ENCODE data around the gene GLDC.

The GLDC gene

GRCh38 chr9:6592791-6593190 is 52.7 kb downstream of the GLDC start:
- Histone ChIP-seq H3K36me3 (ENCODE audit: control insufficient read depth in 2 of 2, insufficient read depth in 2 of 2, low read length in 2 of 2) (no peaks in the 10 kb centered on the region), H3K9me3 (ENCODE audit: control insufficient read depth in 2 of 2, low read length in 2 of 2) (no peaks in the 10 kb centered on the region), H3K27me3 (ENCODE audit: control insufficient read depth in 1 of 2, insufficient read depth in 2 of 2, low read length in 2 of 2) (no peaks in the 10 kb centered on the region), H3K9ac (ENCODE audit: low read length in 2 of 2) (no peak overlapping the region), H3K4me1 (ENCODE audit: control insufficient read depth, insufficient read depth, low read length) (no peaks in the 10 kb centered on the region), H3K4me3 (ENCODE audit: low read length in 2 of 2) (no peak overlapping the region), H3K27ac (ENCODE audit: low read length) (no peak overlapping the region)

DNA sequence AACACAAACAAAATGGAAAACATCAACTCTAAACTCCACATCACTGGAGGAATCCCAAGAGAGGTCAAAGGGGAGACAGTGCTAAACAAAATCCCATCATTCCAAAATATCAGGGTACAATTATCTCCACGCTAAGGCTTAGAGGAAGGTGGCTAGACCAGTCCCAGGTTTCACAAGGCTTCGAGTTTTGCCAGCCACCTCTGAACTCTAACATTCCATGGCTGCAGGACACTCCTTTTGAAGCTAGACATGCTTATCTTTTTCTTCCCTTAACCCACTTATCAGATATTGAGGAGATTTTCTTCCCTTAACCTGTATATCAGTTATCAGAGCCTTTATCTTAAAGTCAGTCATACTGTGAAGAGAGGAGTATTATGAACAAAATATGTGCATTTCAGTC is 53.3 kb downstream of the GLDC start:
- Histone ChIP-seq H3K27ac (ENCODE audit: low read length) (no peak overlapping the region), H3K36me3 (ENCODE audit: control insufficient read depth in 2 of 2, insufficient read depth in 2 of 2, low read length in 2 of 2) (no peaks in the 10 kb centered on the region), H3K9ac (ENCODE audit: low read length in 2 of 2) (no peak overlapping the region), H3K4me3 (ENCODE audit: low read length in 2 of 2) (no peak overlapping the region), H3K27me3 (ENCODE audit: control insufficient read depth in 1 of 2, insufficient read depth in 2 of 2, low read length in 2 of 2) (no peaks in the 10 kb centered on the region), H3K4me1 (ENCODE audit: control insufficient read depth, insufficient read depth, low read length) (no peaks in the 10 kb centered on the region), H3K9me3 (ENCODE audit: control insufficient read depth in 2 of 2, low read length in 2 of 2) (no peaks in the 10 kb centered on the region)

DNA sequence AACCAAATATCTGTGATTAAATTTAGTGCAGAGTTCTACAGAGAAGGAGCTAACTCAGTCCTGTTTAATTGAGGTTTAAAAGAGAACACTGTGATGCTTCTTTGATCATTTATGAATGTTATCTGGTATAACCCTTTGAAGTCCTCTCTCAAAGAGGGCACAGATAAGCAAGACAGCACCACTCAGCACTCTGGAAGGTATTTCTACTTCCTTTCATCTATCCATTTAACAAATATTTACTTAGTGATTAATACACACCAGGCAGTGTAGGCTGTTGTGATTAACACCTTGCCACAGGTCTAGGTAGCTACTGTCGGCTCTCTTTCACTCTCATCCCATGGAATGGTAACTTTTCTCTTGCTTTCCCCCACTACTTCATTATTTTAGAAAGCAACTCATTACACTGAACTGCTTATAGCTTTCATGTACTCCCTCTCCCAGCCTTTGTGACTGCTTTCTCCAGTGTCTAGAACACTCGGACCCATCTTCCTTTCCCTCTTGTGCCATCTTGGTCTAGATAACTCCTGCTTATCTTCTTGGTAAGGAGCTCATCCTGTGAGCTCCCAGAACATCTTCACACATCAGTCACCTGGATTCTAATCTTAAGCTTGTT is 54.7 kb downstream of the GLDC start:
- no peak overlapping the region for H3K4me3 ChIP-seq (ENCODE audit: low read length in 2 of 2)
- no peak overlapping the region for H3K27ac ChIP-seq (ENCODE audit: low read length)
- no peaks in the 10 kb centered on the region for H3K4me1 ChIP-seq (ENCODE audit: control insufficient read depth, insufficient read depth, low read length)
- H3K36me3 ChIP-seq (ENCODE audit: control insufficient read depth in 2 of 2, insufficient read depth in 2 of 2, low read length in 2 of 2), result no peaks in the 10 kb centered on the region
- no peaks in the 10 kb centered on the region for H3K9me3 ChIP-seq (ENCODE audit: control insufficient read depth in 2 of 2, low read length in 2 of 2)
- H3K27me3 ChIP-seq (ENCODE audit: control insufficient read depth in 1 of 2, insufficient read depth in 2 of 2, low read length in 2 of 2), result no peaks in the 10 kb centered on the region
- H3K9ac ChIP-seq (ENCODE audit: low read length in 2 of 2), result no peak overlapping the region

- Histone ChIP-seq H3K9me3 (ENCODE audit: control insufficient read depth in 2 of 2, low read length in 2 of 2) (no peaks in the 10 kb centered on the region), H3K9ac (ENCODE audit: low read length in 2 of 2) (no peak overlapping the region), H3K27ac (ENCODE audit: low read length) (no peak overlapping the region), H3K4me1 (ENCODE audit: control insufficient read depth, insufficient read depth, low read length) (no peaks in the 10 kb centered on the region), H3K36me3 (ENCODE audit: control insufficient read depth in 2 of 2, insufficient read depth in 2 of 2, low read length in 2 of 2) (no peaks in the 10 kb centered on the region), H3K27me3 (ENCODE audit: control insufficient read depth in 1 of 2, insufficient read depth in 2 of 2, low read length in 2 of 2) (no peaks in the 10 kb centered on the region), H3K4me3 (ENCODE audit: low read length in 2 of 2) (no peak overlapping the region)
Observed at GRCh38 chr9:6590334-6590733, 55.2 kb downstream of the GLDC start.

GRCh38 chr9:6584881-6585597 is 60.5 kb downstream of the GLDC start:
- Histone ChIP-seq H3K36me3 (ENCODE audit: control insufficient read depth in 2 of 2, insufficient read depth in 2 of 2, low read length in 2 of 2) (no peaks in the 10 kb centered on the region), H3K27ac (ENCODE audit: low read length) (no peak overlapping the region), H3K27me3 (ENCODE audit: control insufficient read depth in 1 of 2, insufficient read depth in 2 of 2, low read length in 2 of 2) (peaks cover 2 to 6% of the 10 kb centered on the region in 2 donors), H3K9me3 (ENCODE audit: control insufficient read depth in 2 of 2, low read length in 2 of 2) (no peaks in the 10 kb centered on the region), H3K4me1 (ENCODE audit: control insufficient read depth, insufficient read depth, low read length) (no peaks in the 10 kb centered on the region), H3K4me3 (ENCODE audit: low read length in 2 of 2) (no peak overlapping the region), H3K9ac (ENCODE audit: low read length in 2 of 2) (no peak overlapping the region)

GRCh38 chr9:6581253-6581652 is 64.3 kb downstream of the GLDC start:
- Histone ChIP-seq H3K27me3 (ENCODE audit: control insufficient read depth in 1 of 2, insufficient read depth in 2 of 2, low read length in 2 of 2) (peaks cover 2 to 9% of the 10 kb centered on the region in 2 donors), H3K27ac (ENCODE audit: low read length) (no peak overlapping the region), H3K36me3 (ENCODE audit: control insufficient read depth in 2 of 2, insufficient read depth in 2 of 2, low read length in 2 of 2) (no peaks in the 10 kb centered on the region), H3K4me1 (ENCODE audit: control insufficient read depth, insufficient read depth, low read length) (no peaks in the 10 kb centered on the region), H3K4me3 (ENCODE audit: low read length in 2 of 2) (no peak overlapping the region), H3K9ac (ENCODE audit: low read length in 2 of 2) (no peak overlapping the region), H3K9me3 (ENCODE audit: control insufficient read depth in 2 of 2, low read length in 2 of 2) (no peaks in the 10 kb centered on the region)

DNA sequence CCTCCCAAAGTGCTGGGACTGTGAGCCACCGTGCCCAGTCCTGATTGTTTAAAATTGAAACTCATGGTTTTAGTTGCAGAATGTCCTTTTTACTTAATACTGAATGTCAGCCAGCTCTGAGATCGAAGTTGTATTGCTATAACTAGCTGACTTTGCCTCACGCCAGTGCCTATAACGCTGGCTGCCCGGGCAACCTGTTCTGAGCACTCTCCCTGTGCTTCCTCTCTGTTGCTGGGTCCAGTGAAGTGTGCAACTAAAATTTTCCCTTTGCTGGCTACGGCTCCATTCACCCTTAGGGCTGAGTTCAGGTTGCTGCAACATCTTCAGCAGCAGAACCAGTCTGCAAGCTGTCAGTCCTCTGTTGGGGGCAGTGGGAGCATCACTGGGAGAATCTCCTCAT is 65.9 kb downstream of the GLDC start:
- no peak overlapping the region for H3K27ac ChIP-seq (ENCODE audit: low read length)
- no peak overlapping the region for H3K9ac ChIP-seq (ENCODE audit: low read length in 2 of 2)
- no peaks in the 10 kb centered on the region for H3K36me3 ChIP-seq (ENCODE audit: control insufficient read depth in 2 of 2, insufficient read depth in 2 of 2, low read length in 2 of 2)
- H3K9me3 ChIP-seq (ENCODE audit: control insufficient read depth in 2 of 2, low read length in 2 of 2), result no peaks in the 10 kb centered on the region
- no peak overlapping the region for H3K4me3 ChIP-seq (ENCODE audit: low read length in 2 of 2)
- H3K27me3 ChIP-seq (ENCODE audit: control insufficient read depth in 1 of 2, insufficient read depth in 2 of 2, low read length in 2 of 2), result peaks cover 2 to 9% of the 10 kb centered on the region in 2 donors
- H3K4me1 ChIP-seq (ENCODE audit: control insufficient read depth, insufficient read depth, low read length), result no peaks in the 10 kb centered on the region

DNA sequence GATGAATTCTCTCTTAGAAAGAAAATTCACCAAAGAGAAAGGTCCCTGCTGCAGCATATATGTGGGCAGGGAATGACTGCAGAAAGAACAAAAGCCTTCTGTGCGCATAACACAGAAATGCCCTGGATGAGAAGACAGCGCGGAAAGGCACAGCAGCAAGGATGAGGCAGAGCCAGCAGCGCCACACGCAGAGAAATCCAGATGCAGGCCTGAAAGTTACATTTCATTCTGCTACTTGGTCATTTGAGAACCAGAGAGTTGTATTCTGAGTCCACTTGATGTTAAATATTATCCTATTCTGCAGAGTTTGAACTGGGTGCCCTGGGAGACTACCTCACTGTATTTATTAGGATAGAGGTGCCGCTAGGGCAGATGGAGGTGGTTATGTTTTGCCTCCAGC is 68.5 kb downstream of the GLDC start:
- H3K27me3 ChIP-seq (ENCODE audit: control insufficient read depth in 1 of 2, insufficient read depth in 2 of 2, low read length in 2 of 2), result peaks cover 2 to 9% of the 10 kb centered on the region in 2 donors
- H3K36me3 ChIP-seq (ENCODE audit: control insufficient read depth in 2 of 2, insufficient read depth in 2 of 2, low read length in 2 of 2), result no peaks in the 10 kb centered on the region
- no peaks in the 10 kb centered on the region for H3K9me3 ChIP-seq (ENCODE audit: control insufficient read depth in 2 of 2, low read length in 2 of 2)
- H3K4me3 ChIP-seq (ENCODE audit: low read length in 2 of 2), result no peak overlapping the region
- H3K4me1 ChIP-seq (ENCODE audit: control insufficient read depth, insufficient read depth, low read length), result no peaks in the 10 kb centered on the region
- H3K27ac ChIP-seq (ENCODE audit: low read length), result no peak overlapping the region
- no peak overlapping the region for H3K9ac ChIP-seq (ENCODE audit: low read length in 2 of 2)

- H3K27me3 ChIP-seq (ENCODE audit: control insufficient read depth in 1 of 2, insufficient read depth in 2 of 2, low read length in 2 of 2), result peaks cover 0 to 3% of the 10 kb centered on the region in 2 donors
- H3K9me3 ChIP-seq (ENCODE audit: control insufficient read depth in 2 of 2, low read length in 2 of 2), result no peaks in the 10 kb centered on the region
- no peaks in the 10 kb centered on the region for H3K36me3 ChIP-seq (ENCODE audit: control insufficient read depth in 2 of 2, insufficient read depth in 2 of 2, low read length in 2 of 2)
Observed at GRCh38 chr9:6575324-6576034, 70.0 kb downstream of the GLDC start.

GRCh38 chr9:6567140-6567591 is 78.4 kb downstream of the GLDC start:
- H3K36me3 ChIP-seq (ENCODE audit: control insufficient read depth in 2 of 2, insufficient read depth in 2 of 2, low read length in 2 of 2), result no peaks in the 10 kb centered on the region
- H3K4me3 ChIP-seq (ENCODE audit: low read length in 2 of 2), result no peak overlapping the region
- no peaks in the 10 kb centered on the region for H3K9me3 ChIP-seq (ENCODE audit: control insufficient read depth in 2 of 2, low read length in 2 of 2)
- H3K4me1 ChIP-seq (ENCODE audit: control insufficient read depth, insufficient read depth, low read length), result no peaks in the 10 kb centered on the region
- H3K27ac ChIP-seq (ENCODE audit: low read length), result no peak overlapping the region
- H3K27me3 ChIP-seq (ENCODE audit: control insufficient read depth in 1 of 2, insufficient read depth in 2 of 2, low read length in 2 of 2), result no peaks in the 10 kb centered on the region
- no peak overlapping the region for H3K9ac ChIP-seq (ENCODE audit: low read length in 2 of 2)

More at GRCh38 chr9:6575324-6576034, 70.0 kb downstream of the GLDC start:
- H3K9ac ChIP-seq (ENCODE audit: low read length in 2 of 2), result no peak overlapping the region
- no peak overlapping the region for H3K27ac ChIP-seq (ENCODE audit: low read length)
- H3K4me3 ChIP-seq (ENCODE audit: low read length in 2 of 2), result no peak overlapping the region
- no peaks in the 10 kb centered on the region for H3K4me1 ChIP-seq (ENCODE audit: control insufficient read depth, insufficient read depth, low read length)
